Smooth muscle cell (in vitro differentiated cells): ENCODE results near the gene NFE2L2. TPM values are rescaled to one million over a fixed set of nuclear protein-coding genes. Genes with fewer than 3 reads are reported as not detected.
A peak's percentile ranks its signal among the peaks of the same experiment; 100 is the strongest.

Experiments used
- DNase-seq: peaks from one replicate; lab custom pipeline; 2025; ENCODE audit not compliant: unreplicated experiment; lab: John Stamatoyannopoulos, UW
- H2AFZ ChIP-seq: fragments of 200-600 bp; sonication (generic); 2 replicates; pipeline ENCODE4 v1.6.0; 2016; ENCODE audit warnings: antibody characterized with exemption, low read depth, mild to moderate bottlenecking
- H3F3A ChIP-seq: fragments of 200-600 bp; sonication (generic); 2 replicates; pipeline ENCODE4 v1.6.0; 2017; ENCODE audit warnings: antibody characterized with exemption, low read depth
- H3K27ac ChIP-seq: fragments of 200-600 bp; sonication (generic); 2 replicates; pipeline ENCODE4 v1.5.1; 2016; ENCODE audit warnings: low read depth, mild to moderate bottlenecking
- H3K27me3 ChIP-seq: fragments of 200-600 bp; sonication (generic); 2 replicates; pipeline ENCODE4 v1.6.1; 2016; ENCODE audit warnings: low read depth, mild to moderate bottlenecking
- H3K36me3 ChIP-seq: fragments of 200-600 bp; sonication (generic); 2 replicates; pipeline ENCODE4 v1.5.1; 2016; ENCODE audit warnings: low read depth
- H3K4me1 ChIP-seq: fragments of 200-600 bp; sonication (generic); 2 replicates; pipeline ENCODE4 v1.5.1; 2016; ENCODE audit warnings: low read depth
- H3K4me2 ChIP-seq: fragments of 200-600 bp; sonication (generic); 2 replicates; pipeline ENCODE4 v1.6.0; 2016; ENCODE audit warnings: mild to moderate bottlenecking
- H3K4me3 ChIP-seq: fragments of 200-600 bp; sonication (generic); 2 replicates; pipeline ENCODE4 v1.5.1; 2016; ENCODE audit warnings: mild to moderate bottlenecking
- H3K79me2 ChIP-seq: fragments of 200-600 bp; sonication (generic); 2 replicates; pipeline ENCODE4 v1.6.0; 2016; ENCODE audit warnings: low read depth, mild to moderate bottlenecking
- H3K9ac ChIP-seq: fragments of 200-600 bp; sonication (generic); 2 replicates; pipeline ENCODE4 v1.6.0; 2016; ENCODE audit warnings: low read depth
- H3K9me3 ChIP-seq: fragments of 200-600 bp; sonication (generic); replicated peaks from 2 replicates; pipeline ENCODE4 v1.5.1; 2016; ENCODE audit warnings: low read depth
- H4K20me1 ChIP-seq: fragments of 200-600 bp; sonication (generic); 2 replicates; pipeline ENCODE4 v1.6.0; 2016; ENCODE audit warnings: low read depth
- WGBS: methylation state at CpG from one replicate; pipeline ENCODE4 v1.1.7; 2016; ENCODE audit warnings: low lambda C conversion rate; 5-methylcytosine and 5-hydroxymethylcytosine counted together
- polyA plus RNA-seq: library from polyadenylated mRNA; unstranded; fragments of >200 nt; fragmentation: Nextera tagmentation; extraction: Ambion mirVana; gene quantifications from 2 replicates; pipeline ENCODE4 v1.2.1, GENCODE V29; 2016
- total RNA-seq: library from RNA; depleted of rRNA; stranded (reverse); fragments of >200 nt; gene quantifications from 2 replicates; pipeline ENCODE4 v1.2.3, GENCODE V29; 2014
- TF ChIP-seq, protein P1 (sequence below): fragments of 200-600 bp; sonication (generic); IDR thresholded peaks from 2 replicates; pipeline ENCODE4 v1.5.1; 2017; ENCODE audit warnings: borderline replicate concordance, mild to moderate bottlenecking, antibody characterized with exemption; ENCODE audit not compliant: insufficient read depth, poor library complexity, severe bottlenecking

Gene NFE2L2
- total and polyA plus RNA-seq, 2 experiments from 2014 or later = 64.4 to 118 TPM

- Histone ChIP-seq H3K4me3 (no peak overlapping the region), H3K4me2 (peak overlapping the region; percentile 79), H3K9ac (no peak overlapping the region), H4K20me1 (peaks cover 69% of the 10 kb centered on the region), H3K27me3 (no peaks in the 10 kb centered on the region), H3F3A (peaks cover 51% of the 10 kb centered on the region), H3K79me2 (peaks cover 88% of the 10 kb centered on the region), H3K4me1 (peaks cover 34% of the 10 kb centered on the region), H3K9me3 (no peaks in the 10 kb centered on the region), H3K27ac (peak overlapping the region; percentile 98), H2AFZ (no peak overlapping the region), H3K36me3 (no peaks in the 10 kb centered on the region)
- TF ChIP-seq, protein P1, sequence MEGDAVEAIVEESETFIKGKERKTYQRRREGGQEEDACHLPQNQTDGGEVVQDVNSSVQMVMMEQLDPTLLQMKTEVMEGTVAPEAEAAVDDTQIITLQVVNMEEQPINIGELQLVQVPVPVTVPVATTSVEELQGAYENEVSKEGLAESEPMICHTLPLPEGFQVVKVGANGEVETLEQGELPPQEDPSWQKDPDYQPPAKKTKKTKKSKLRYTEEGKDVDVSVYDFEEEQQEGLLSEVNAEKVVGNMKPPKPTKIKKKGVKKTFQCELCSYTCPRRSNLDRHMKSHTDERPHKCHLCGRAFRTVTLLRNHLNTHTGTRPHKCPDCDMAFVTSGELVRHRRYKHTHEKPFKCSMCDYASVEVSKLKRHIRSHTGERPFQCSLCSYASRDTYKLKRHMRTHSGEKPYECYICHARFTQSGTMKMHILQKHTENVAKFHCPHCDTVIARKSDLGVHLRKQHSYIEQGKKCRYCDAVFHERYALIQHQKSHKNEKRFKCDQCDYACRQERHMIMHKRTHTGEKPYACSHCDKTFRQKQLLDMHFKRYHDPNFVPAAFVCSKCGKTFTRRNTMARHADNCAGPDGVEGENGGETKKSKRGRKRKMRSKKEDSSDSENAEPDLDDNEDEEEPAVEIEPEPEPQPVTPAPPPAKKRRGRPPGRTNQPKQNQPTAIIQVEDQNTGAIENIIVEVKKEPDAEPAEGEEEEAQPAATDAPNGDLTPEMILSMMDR = no peak
- 61% methylated on average over 5 of the region's 5 CpGs for WGBS
- DNase-seq = no peak
These were observed 24.4 kb downstream of the NFE2L2 start for GRCh38 chr2:177239932-177240630.

GRCh38 chr2:177239053-177239452 lies 25.5 kb downstream of the NFE2L2 start:
- Histone ChIP-seq H3K9ac (no peak overlapping the region), H3K4me2 (no peak overlapping the region), H2AFZ (no peak overlapping the region), H4K20me1 (peaks cover 79% of the 10 kb centered on the region), H3F3A (peaks cover 51% of the 10 kb centered on the region), H3K79me2 (peaks cover 92% of the 10 kb centered on the region), H3K36me3 (no peaks in the 10 kb centered on the region), H3K27ac (peak overlapping the region; percentile 98), H3K27me3 (no peaks in the 10 kb centered on the region), H3K9me3 (no peaks in the 10 kb centered on the region), H3K4me3 (no peak overlapping the region), H3K4me1 (peaks cover 34% of the 10 kb centered on the region)
- TF ChIP-seq, protein P1 = no peak
- WGBS = 88% methylated on average over 6 of the region's 6 CpGs
- DNase-seq = no peak

DNA sequence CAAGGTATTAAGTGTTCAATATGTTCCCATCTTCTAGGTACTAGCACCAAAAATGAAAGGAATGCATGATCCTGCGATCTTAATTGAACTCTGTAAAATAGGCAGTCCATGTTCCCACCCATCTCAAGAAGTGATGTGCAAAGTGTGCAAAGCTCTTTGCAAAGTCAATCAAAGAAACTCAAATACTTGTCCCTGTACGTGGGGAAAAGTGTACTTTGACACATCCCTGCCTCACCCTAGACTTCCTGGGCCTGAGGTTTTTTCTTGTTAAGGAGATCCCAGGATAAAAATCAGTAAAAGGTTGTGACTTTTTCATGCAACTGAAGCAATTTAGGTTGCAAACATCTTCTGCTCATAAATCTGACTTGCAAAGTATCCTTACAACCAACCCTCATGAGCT lies 26.6 kb downstream of the NFE2L2 start:
- peaks cover 92% of the 10 kb centered on the region for H3K79me2 ChIP-seq
- H2AFZ ChIP-seq = no peak overlapping the region
- no peak overlapping the region for H3K27ac ChIP-seq
- no peaks in the 10 kb centered on the region for H3K27me3 ChIP-seq
- peaks cover 91% of the 10 kb centered on the region for H4K20me1 ChIP-seq
- H3K9ac ChIP-seq = no peak overlapping the region
- no peak overlapping the region for H3K4me3 ChIP-seq
- peaks cover 2% of the 10 kb centered on the region for H3K36me3 ChIP-seq
- H3K9me3 ChIP-seq = no peaks in the 10 kb centered on the region
- peaks cover 43% of the 10 kb centered on the region for H3F3A ChIP-seq
- 73% methylated on average over 2 of the region's 2 CpGs for WGBS
- DNase-seq = no peak
- TF ChIP-seq, protein P1 = no peak
- peaks cover 27% of the 10 kb centered on the region for H3K4me1 ChIP-seq
- no peak overlapping the region for H3K4me2 ChIP-seq
